HG02642 (cell line): ENCODE measurements around the gene HECTD3.

Source experiments
- ATAC-seq: cut with Tn5 transposase; IDR thresholded peaks from one replicate; pipeline ENCODE4 v1.9.1; 2021; ENCODE audit warnings: mild to moderate bottlenecking; ENCODE audit not compliant: unreplicated experiment, poor library complexity

Gene HECTD3

GRCh38 chr1:45010855-45011811, at the start of gene HECTD3:
Gene HECTD3, minus strand, starts transcription at chr1:45011324. Its CDS starts 67 bp downstream, at chr1:45011257.
- ATAC-seq: peak; percentile 69

- ATAC-seq: no peak
These were observed 48.7 kb upstream of the HECTD3 start for GRCh38 chr1:45059829-45060228.

DNA sequence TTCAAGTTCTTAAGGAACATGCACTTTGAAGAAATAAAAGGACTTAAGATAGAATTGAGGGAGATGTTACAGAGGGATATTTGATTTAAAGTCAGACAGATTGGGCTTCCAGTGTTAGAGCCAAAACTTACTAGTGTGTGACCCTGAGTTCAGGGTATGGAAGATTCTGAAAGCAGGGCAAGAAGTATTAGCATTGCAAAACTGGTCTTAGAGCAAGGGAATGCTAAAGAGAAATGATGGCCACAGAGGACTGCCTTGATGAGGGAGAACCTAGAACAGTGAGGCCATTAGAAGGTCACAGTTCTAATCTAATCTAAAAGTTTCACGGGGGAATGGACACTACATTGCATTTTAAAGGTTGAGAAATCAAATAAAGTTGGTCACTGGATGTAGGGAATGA, 46.4 kb upstream of the HECTD3 start:
- no peak for ATAC-seq

DNA sequence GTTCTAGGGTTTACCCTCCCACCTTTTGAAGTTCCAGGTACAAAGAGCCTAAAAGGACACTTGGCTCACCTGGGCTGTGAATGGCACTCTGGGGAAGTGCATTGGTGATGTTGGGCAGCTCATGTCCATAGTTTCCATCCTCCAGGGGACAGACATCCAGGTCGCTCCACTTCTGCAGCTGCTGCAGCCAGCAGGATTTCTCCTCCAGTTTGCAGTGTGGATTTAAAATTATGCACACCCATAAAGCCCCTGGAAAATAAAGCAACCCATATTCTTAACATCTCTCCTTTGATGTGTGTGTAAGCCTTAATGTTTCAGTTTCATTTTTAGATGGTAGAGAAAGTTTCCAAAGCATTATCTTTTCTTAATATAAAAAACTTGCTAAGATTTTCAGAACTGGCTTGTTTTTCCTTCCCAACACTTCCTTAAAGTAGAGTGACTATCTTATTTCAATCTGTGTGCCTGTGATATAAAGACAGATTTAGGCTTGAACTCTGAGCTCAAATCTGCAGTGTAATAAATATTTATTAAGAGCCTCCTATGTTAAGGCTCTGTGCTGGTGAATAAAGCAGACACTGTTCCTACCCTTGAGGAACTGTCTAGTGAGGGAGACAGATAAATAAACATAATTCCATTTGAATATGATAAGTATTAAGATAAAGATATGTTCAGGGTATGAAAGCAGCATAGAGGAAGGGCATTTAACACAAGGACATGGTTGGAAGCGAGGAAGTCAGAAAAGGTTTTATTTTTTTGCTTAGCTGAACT, 40.1 kb upstream of the HECTD3 start:
- ATAC-seq: no peak

- ATAC-seq: no peak
These were observed 35.9 kb upstream of the HECTD3 start for GRCh38 chr1:45047032-45047431.

GRCh38 chr1:45044916-45045315, 33.8 kb upstream of the HECTD3 start:
- no peak for ATAC-seq

GRCh38 chr1:45043094-45043493, 32.0 kb upstream of the HECTD3 start:
- no peak for ATAC-seq

GRCh38 chr1:45040297-45040696, 29.2 kb upstream of the HECTD3 start:
- no peak for ATAC-seq

DNA sequence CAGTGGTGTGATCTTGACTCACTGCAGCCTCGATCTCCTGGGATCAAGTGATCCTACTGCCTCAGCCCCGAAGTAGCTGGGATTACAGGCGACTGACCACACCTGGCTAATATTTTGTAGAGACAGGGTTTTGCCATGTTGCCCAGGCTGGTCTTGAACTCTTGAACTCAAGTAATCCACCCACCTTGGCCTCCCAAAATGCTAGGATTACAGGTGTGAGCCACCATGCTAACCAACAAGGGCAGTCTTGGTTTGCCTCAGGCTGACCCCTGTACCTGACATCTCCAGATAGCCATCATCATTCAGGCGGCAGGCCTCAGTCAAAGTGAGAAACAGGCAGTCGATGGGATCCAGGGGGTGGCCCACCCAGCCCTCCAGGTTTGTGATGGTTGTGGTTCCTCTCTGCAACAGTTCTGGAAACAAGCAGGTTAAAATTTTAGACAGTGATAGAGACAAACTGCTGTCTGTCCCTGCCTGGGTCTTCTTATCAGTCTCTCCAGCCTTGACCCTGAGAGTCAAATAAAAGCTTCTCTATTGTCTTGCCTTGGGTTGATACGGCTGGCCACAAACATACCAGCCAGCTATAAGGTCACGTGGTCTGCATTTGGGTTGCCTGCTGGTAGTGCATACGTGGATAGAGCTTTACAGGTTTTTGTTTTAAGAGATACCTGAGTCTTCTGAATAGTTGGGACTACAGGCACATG, 27.7 kb upstream of the HECTD3 start:
- no peak for ATAC-seq

GRCh38 chr1:45038240-45038639, 27.1 kb upstream of the HECTD3 start:
- ATAC-seq: no peak

GRCh38 chr1:45037456-45037855, 26.3 kb upstream of the HECTD3 start:
- no peak for ATAC-seq

DNA sequence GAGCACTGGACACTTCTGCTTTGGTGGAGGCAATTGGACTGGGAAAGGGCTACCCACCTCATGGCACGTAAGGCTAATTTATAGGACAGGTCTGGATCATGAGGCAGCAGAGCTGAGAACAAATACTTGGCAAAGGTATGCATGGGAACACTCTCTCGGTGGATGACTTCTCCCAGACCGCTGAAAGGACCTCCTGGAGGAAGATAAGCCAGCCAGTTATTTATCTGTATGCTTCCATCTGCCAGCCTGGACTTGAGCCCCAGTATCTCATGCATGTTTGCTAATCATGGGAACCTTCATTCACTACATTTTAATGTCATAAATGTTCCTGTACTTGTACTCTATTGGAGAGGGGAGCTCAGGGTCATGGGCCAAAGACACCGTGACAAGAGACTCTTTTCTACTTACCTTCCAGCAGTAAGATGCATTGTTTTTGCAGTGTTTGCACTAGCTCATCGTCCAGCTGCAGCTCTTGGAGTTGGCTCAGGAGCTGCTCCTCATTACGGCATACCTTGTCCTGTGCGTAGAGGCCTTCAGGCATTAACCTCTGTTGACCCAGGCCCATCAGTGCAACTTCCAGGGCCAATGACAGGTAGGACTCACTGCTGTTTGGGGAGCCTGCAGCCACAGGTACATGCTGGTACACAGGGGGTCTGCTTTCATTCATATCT, 24.6 kb upstream of the HECTD3 start:
- no peak for ATAC-seq

GRCh38 chr1:45033356-45033755, 22.2 kb upstream of the HECTD3 start:
- ATAC-seq: no peak

DNA sequence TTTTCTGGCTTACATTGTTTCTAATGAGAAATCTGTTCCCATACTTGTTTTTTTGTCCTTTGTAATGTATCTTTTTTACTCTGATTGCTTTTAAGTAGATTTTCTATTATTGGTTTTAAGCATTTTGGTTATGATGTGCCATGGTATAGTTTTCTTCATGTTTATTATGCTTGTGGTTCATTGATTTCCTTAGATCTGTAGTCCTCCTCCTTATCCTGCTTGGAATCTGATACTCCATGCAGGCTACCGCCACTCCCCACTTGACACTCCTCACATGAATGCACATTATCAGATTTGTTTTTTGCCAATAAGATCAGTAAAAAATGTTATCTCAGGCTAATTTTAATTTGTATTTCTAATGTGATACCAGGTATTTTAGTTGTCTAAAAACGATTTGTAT, 21.7 kb upstream of the HECTD3 start:
- no peak for ATAC-seq

GRCh38 chr1:45026446-45026845, 15.3 kb upstream of the HECTD3 start:
- no peak for ATAC-seq

DNA sequence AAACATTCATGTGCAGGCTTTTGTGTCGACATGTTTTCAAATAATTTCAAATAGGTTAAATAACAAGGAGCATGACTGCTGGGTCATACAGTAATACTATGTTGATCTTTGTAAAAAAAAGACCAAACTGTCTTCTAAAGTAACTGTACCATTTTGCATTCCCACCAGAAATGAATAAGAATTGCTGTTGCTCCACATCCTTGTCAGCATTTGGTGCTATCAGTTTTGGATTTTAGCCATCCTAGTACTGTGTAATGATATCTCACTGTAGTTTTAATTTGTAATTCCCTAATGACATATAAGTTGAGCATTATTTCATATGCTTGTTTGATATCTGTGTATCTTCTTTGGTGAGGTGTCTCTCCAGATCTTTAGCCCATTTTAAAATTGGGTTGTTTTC, 12.5 kb upstream of the HECTD3 start:
- ATAC-seq: no peak

- peak; percentile 62 for ATAC-seq
These were observed 7.6 kb upstream of the HECTD3 start for GRCh38 chr1:45018599-45019230.

DNA sequence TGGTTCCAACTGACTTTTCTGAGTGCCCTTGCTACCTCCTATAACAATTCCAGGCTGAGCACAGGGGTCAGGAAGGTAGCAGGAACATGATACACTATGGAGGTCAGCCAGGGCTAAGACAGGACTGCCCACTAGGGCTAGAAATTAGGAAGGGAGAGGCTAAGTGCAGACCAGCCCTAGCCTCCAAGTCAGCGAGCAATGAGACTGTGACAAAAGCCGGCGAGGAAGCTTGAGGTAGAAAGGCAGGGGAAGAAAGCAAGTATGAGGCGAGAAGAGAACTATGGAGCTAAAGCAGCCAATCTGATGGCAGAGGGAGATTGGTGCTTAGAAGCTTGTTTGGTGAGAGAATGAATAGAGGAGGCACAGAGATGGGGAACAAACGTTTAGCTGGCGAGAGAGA, 5.6 kb upstream of the HECTD3 start:
- ATAC-seq: no peak

DNA sequence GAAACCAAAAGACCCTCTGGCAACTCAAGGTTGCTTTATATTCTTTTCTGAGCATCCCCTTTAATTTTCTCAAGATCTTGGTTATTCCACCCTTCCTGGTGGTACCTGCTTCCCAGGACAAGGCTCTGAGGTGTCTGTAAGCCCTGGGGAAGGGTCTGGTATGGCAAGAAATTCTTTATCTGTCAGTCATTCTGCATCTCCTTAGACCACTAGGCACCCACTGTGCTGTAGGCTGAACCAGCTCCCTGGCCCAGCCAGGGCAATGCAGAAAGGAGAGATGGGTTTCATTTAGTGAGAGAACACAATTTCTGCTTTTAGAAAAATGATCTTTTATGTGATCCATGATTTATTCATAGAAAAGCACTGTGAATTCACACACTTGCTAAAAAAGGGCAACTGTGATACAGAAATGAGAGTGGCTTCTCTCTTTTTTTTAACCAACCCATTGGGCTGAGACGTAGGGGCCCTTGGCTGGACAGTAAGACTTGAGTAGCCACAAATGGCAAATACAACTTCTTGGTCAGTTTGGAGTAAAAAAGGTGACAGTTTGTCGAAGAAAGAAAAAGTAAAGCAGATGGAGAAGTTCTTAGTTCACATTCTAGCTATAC, 5.1 kb upstream of the HECTD3 start:
- ATAC-seq: no peak
